ENCODE measurements around the gene CD276.

Gene CD276

DNA sequence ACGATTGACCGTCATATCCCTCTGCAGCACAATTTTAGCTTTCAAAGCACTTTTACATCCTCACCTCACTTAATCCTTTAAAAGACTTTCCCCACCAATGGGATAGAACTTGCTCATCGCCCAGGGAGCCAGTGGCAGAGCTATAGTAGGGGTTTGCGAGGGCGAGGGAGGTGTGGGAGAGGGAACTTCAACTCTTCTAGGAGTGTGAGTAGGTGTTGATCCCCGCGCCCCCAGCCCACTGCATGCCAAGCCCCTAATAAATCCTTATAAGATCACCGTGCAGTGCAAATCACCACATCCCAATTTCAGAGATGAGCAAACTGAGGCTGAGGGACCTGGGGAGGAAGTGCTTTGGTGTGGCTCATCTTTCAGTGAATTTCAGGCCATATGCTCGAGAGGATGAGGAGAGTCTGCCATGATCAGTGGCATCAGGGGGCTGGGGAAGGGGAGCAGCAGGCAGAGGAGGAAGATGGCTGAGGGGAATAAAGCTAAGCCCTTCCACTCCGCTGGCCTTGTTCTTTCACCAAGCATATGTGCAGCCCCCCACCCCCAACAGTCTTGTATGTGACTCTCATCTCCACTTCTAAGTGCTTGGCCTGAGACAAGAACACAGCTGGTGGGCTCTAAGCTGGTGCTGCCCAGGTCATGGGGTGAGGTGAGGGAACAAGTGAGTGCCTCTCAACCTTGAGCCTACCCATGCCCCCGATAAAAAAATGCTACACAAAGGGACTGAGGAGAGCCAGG is 63.8 kb downstream of the CD276 start:
- no peak for DNase-seq (ENCODE audit: low spot score)

DNA sequence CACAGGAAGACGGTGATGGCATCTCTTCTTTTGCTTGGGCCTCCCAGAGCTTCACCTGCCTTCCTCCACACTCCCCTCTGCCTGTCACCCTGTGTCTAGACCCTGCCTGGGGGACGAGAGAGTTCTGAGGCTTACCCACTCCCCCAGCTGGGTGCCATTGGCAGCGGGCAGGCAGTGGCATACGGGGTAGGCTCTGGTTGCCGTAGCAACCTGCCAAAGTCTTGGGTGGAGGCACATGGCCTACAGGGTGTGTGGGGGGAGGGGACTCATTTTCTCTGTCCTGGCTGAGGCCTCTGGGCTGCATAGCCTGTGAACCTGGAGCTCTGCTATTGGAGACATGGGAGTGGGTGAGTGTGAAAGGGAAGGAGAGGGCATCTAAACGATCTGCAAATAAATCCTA is 64.5 kb downstream of the CD276 start:
- DNase-seq (ENCODE audit: low spot score), result no peak

- DNase-seq (ENCODE audit: low spot score), result no peak
These were observed 65.3 kb downstream of the CD276 start for GRCh38 chr15:73749533-73749932.

GRCh38 chr15:73749971-73750370 is 65.8 kb downstream of the CD276 start:
- no peak for DNase-seq (ENCODE audit: low spot score)

- DNase-seq (ENCODE audit: low spot score), result no peak
These were observed 66.3 kb downstream of the CD276 start for GRCh38 chr15:73750438-73750837.

GRCh38 chr15:73750951-73751350 is 66.8 kb downstream of the CD276 start:
- DNase-seq (ENCODE audit: low spot score), result no peak

DNA sequence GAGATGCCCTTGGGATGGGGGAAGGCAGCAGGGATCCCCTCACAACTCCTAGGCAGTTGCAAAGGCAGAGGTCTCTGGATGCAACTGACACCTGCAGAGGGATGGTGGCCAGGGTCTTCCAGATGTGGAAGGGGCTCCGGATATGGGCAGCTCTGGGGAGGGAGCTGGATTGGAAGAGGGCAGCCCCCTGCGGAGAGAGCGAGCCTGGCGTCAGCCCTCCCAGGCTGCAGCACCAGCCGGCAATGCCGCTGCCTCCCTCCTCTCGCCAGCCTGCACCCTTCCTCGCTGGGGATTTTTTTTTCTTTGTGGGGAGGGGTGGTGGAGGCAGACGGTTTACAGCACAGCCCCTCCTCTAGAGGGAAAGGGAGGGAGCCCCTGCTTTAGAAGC is 67.3 kb downstream of the CD276 start:
- no peak for DNase-seq (ENCODE audit: low spot score)

GRCh38 chr15:73751899-73752805 is 68.0 kb downstream of the CD276 start:
- no peak for DNase-seq (ENCODE audit: low spot score)

GRCh38 chr15:73752806-73753193 is 68.6 kb downstream of the CD276 start:
- DNase-seq (ENCODE audit: low spot score), result no peak

DNA sequence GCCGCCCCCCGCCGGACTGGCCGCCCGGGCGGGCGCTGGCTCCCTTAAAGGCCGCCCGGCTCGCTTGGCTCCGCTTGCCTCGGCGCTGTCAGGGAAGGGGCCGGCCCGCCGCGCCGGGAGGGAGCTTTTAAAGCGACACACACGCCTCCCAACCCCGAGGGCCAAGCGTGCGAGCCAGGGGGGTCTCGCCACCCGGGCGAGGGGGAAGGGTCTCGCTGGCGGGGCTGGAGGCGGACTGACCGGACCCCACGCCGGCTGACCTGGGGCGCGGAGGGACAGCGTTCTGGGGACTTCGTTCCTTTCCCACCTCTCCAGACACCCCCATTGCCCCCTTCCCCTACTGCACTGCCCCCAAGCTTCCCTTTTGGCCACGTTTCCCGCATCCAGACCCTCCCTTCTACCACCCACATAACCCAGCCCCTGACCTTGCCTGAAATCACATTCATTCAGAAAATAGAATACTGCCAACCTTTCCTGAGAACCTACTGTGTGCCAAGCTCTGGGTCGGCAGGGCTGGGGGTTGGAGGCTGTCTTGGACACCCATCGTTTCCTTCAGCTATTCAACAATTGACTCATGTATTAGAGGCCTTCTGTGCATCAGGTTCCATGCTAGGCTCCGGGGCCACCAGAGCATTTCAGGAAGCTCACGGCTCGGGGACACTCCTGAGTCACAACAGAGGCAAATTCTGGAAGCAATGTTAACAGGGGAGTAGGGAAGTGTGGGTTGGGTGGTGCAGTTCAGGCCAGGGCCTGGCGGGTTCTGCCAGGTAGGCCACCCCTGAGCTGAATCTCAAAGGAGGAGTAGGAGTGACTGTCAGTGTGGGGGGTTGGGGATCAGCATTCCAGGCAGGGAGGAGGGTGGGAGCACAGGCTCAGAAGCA is 69.3 kb downstream of the CD276 start, which contains the start of gene INSYN1:
INSYN1 (minus strand) TSS at position 102 of the 881 bp plus-strand sequence. CDS start 2,221 bp downstream, outside the sequence.
- DNase-seq (ENCODE audit: low spot score), result peak; percentile 40

- no peak for DNase-seq (ENCODE audit: low spot score)
These were observed 70.3 kb downstream of the CD276 start for GRCh38 chr15:73754461-73754860.

GRCh38 chr15:73755481-73755880 is 71.3 kb downstream of the CD276 start:
- DNase-seq (ENCODE audit: low spot score), result no peak

DNA sequence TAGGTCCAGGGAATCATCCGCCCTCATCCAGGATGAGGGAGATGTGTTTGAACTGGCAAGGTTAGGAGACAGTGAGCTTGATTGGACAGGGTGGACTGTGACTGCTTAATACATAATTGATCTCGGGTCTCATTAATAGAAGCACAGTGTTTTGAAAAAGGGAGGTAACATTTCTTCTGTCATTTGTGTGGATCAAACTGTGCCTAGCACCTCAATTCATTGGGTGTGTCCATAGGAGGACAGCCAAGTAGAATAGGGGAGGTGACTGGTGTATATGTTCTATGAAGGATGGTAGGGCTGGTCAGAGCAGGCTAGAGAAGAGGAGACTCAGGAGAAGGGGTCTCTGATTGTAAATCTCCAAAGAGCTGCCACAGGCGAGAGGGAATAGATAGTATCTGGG is 71.8 kb downstream of the CD276 start:
- no peak for DNase-seq (ENCODE audit: low spot score)

GRCh38 chr15:73756390-73756789 is 72.2 kb downstream of the CD276 start:
- no peak for DNase-seq (ENCODE audit: low spot score)

DNA sequence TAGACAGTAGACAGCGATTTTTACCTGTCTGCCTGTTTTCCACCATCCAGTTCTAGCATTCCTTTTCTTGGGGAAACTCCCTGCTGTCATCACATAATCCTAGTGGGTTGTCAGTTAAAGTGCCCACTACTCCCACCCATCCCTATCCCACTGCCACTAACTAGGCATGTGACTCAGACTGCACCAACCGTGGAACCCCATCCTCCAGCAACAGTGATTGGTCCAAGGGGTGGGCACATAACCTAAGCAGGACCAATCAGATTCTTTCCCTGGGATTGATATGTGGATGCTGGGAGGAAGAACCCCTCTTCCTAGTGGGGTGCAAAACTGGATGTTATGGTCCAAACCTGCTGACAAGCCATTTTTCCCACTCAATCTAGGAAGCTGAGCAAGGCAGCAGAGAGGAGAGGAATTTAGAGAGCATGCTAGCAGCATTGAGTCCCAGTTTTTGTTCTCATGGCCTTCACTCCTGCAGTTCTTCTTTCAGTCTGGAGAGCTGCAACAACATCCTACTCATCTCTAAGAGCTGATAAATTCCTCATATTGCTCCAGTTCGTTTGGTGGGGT is 72.8 kb downstream of the CD276 start:
- DNase-seq (ENCODE audit: low spot score), result no peak

- no peak for DNase-seq (ENCODE audit: low spot score)
These were observed 73.4 kb downstream of the CD276 start for GRCh38 chr15:73757571-73757970.

DNA sequence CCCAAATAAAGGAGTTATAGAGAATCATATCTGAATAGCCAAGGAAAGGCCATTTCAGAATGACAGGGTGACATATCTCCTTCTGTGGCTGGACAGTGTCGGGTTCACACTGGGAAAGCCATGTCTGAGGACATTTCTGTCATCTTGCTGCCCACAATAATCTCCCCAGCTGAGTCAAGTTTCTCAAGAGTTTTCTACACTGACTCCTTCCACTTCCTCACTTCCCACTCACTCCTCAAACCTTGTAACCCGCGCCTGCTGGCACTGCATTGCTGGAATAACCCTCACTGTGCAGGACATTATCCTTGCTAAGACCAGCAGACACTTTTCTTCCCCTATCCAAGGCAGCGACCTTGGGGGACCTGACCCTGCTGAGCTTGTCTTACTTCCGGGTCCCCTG is 74.3 kb downstream of the CD276 start:
- DNase-seq (ENCODE audit: low spot score), result no peak

DNA sequence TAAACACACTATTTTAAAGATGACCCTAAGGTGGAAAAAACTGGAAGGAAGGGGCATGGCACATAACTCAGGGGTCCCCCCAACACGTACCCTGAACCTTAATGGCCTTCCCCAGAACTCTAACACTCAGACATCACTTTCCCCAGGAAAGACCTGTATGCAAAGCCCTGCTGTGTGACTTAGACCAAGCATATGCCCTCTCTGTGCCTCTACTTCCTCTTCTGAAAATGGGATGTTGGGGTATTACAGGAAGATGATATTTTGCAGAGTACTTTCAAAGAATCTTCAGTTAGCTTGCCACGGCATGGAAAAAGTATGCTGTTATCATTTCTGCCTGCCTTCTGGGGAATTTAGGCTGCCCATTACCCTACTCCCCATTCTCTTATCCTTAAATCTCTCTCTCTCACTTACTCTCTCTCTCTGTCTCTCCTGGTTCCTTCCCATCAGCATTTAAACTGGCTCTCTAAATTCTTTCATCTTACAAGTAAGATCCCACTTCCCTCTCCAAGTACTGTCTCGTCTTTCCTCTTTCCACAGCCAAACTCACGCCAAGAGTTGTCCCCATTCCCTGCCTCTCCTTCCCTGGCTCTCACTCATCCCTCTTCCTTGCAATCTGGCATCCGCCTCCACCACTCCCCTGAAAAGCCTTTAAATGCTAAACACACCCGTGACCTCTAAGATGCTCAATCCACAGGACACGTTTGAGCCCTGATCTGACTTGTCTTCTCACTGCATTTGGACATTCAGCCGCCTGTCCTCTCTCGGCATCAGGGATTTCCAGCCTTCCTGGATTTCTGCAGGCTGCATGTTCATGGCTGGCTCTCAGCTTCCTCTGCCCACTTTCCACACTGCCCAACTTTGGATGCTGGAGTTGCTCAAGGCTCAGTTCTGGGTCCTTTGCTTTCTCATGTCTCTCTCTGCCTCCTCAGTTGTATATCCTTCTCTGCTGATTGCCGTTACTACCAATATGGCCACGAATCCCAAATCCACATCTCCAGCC is 76.4 kb downstream of the CD276 start:
- DNase-seq (ENCODE audit: low spot score), result no peak

DNA sequence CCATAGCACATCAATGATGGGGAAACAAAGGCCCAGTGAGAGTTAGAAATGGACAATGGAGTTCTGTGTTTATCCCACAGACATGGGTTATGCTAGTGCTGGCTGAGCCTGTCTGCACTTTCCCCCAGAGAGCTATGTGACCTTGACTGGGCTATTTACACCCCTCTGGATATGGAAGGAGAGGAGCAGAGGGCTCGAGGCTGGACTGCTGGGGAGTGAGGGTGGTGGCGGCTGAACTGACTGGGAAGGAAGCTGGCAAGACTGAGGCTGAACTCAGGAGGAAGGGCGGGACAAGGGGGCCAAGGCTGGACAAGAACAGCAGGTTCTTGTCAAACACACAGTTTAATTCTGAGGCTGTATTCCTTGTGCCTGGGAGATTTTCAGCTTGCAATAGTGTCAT is 79.7 kb downstream of the CD276 start:
- DNase-seq (ENCODE audit: low spot score), result peak; percentile 58
